ENCODE data around the gene SZT2.

The SZT2 gene

DNA sequence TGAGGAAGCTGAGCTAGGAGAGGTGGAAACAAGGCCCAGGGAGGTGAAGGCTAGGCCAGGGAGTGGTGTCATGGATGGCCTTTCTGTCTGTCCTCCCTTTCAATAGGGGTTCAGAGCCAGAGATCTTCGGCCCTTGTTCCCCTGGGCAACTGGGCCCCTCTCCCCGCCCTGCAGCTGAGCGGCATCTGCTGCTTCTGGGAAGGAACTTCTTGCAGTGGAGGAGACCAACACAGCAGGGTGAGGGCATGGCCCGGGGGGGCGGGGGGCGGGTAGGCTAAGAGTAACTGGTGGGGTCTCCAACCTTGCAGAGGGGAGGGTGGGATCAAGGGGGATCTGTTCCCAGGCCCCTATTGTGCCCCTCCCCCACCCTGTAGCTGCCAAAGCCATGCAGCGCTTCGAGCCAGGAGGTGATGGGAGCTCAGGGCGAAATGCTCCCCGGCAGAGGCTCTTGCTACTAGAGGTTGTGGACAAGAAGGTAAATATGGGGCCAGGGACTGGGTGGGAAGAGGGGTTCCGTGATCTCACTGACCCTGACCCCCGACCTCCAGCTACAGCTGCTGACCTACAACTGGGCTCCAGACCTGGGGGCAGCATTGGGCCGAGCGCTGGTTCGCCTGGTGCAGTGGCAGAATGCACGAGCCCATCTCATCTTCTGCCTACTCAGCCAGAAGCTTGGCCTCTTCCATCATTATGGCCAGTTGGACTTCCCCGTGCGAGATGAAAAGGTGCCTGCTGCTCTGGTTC, 52.4 kb downstream of the SZT2 start:
- DNase-seq (ENCODE audit: low read depth in 2 of 2), result no peak

DNA sequence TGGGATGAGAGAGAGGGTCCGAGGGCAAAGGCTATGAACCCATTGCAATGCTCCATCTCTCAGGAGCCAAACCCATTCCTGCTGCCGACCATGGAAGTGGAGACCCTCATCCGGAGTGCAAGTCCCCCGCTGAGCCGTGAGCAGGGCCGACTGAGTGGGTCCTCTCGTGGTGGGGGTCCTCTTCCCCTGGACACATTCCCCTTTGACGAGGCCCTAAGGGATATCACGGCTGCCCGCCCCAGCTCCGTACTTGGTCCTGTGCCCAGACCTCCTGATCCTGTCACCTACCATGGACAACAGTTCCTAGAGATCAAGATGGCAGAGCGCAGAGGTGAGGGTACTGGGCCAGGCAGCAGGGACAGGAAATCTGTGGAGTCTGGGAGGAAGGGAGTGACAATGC, 53.1 kb downstream of the SZT2 start:
- DNase-seq (ENCODE audit: low read depth in 2 of 2), result no peak

- no peak for DNase-seq (ENCODE audit: low read depth in 2 of 2)
These were observed 53.7 kb downstream of the SZT2 start for GRCh38 chr1:43443197-43443946.

GRCh38 chr1:43444151-43444828, 54.6 kb downstream of the SZT2 start:
- DNase-seq (ENCODE audit: low read depth in 2 of 2), result no peak

GRCh38 chr1:43444836-43445235, 55.1 kb downstream of the SZT2 start:
- DNase-seq (ENCODE audit: low read depth in 2 of 2), result no peak

DNA sequence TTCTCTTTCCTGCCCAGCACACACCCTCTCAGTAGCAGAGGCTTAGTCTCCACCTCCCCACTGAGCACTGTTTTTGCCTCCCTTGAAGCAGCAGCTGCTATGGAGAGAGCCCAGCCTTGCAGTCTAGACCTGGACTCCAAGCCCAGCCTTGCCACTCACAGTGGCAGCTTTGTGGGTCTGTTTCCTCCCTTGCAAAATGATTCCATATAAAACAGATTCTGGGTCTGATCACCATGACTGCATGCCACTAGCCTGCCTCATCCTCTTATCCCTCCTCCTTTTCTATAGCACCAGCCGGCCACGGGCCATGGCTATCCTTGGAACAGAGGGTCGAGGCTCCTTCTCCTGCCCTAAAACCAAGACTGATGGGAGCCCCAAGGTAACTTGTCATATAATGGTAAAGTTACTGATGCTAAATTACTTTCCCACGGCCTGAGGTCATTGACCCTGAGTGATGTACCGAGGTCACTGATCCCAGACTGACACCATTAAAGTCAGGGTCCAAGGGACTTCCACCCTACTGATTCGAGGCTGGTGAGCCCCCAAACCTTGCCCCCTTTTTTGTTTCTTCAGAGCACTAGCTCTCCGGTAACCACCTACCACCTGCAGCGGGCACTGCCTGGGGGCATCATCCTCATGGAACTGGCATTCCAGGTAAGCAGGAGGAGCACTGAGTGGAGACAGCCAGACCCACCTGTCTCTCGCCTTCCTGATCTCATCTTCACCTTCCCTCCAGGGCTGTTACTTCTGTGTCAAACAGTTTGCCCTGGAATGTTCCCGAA, 56.1 kb downstream of the SZT2 start:
- no peak for DNase-seq (ENCODE audit: low read depth in 2 of 2)

- DNase-seq (ENCODE audit: low read depth in 2 of 2), result no peak
These were observed 56.7 kb downstream of the SZT2 start for GRCh38 chr1:43446388-43446740.

- no peak for DNase-seq (ENCODE audit: low read depth in 2 of 2)
These were observed 57.5 kb downstream of the SZT2 start for GRCh38 chr1:43446881-43447835.

DNA sequence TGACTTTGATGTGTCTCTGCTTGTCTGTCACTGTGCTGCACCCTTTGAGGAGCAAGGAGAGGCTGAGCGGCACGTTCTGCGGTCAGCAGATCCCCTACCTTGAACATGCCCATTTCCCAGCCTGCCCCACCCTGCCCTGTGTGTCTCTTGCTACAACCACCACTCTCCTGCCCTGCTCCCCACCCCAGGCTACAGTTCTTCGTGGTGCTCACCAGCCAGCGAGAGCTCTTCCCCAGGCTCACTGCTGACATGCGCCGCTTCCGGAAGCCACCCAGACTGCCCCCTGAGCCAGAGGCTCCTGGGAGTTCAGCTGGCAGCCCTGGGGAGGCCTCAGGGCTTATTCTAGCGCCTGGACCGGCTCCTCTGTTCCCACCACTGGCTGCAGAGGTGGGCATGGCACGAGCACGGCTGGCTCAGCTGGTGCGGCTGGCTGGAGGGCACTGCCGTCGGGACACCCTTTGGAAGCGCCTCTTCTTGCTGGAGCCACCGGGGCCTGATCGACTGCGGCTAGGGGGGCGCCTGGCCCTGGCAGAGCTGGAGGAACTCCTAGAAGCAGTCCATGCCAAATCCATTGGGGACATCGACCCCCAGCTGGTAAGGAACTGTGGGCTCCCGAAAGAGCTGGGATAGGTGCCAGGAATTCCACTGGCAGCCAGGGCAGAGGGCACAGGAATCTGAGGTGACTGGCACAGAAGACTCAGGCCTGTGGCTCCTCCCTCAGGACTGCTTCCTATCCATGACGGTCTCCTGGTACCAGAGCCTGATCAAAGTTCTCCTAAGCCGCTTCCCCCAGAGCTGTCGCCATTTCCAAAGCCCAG, 58.4 kb downstream of the SZT2 start:
- DNase-seq (ENCODE audit: low read depth in 2 of 2), result no peak

- DNase-seq (ENCODE audit: low read depth in 2 of 2), result no peak
These were observed 59.4 kb downstream of the SZT2 start for GRCh38 chr1:43448955-43449707.

DNA sequence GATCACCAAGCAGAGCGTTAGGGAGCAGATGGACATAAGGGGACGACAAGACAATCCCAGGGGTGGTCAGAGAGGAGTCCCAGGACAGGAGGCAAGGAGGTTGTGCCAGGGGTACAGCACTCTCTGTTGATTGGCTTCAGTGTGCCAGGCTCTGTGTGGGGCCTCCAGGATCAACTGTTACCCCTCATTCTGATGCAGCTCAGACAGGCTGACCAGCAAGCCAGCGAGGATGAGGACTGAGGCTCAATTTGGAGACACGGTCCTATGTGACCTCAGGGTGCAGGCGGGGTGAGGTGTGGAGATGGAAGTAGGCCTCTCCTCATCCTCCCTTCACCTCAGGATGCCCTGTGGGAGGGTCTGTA, 60.0 kb downstream of the SZT2 start:
- DNase-seq (ENCODE audit: low read depth in 2 of 2), result no peak

- DNase-seq (ENCODE audit: low read depth in 2 of 2), result no peak
These were observed 60.7 kb downstream of the SZT2 start for GRCh38 chr1:43450251-43450941.

- DNase-seq (ENCODE audit: low read depth in 2 of 2), result no peak
These were observed 61.5 kb downstream of the SZT2 start for GRCh38 chr1:43451157-43451591.

DNA sequence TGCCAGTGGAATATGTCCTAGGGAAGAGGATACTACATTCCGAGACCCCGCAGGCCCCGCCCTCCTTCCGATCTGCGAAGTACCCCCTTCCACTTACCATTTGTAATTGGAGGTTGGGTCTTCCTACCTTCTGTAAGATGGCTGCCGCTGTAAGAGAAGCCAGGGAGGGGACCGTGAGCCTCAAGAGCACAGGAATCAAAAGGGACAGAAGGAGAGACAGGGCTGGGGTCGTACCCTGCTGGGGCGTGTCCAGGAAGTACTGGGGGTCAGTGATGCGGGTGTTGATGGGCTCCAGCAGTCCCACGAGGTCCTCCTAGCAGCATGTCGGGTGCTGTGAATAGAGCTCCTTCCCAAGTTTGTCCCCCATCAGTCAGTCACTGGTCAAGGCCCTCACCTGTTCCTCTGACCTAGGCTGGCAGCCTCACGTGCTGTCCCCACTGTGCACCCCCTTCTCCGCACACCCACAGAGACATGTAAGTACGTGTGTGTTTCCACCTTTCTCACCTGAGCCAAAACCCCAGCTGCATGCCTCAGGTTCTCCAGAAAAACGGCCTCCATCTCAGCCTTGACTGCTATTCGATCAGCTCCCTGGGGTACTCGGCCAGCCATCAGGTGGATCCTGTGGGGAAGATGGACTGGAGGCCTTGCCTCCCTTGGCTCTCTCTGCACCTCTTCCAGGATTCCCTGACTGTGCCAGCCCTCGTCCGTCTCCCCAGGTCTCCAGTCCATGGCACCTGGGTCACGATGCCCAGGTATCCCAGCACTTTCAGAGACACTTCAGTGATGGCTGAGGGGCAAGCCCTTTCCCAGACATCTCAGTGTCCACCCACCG, 62.2 kb downstream of the SZT2 start:
- no peak for DNase-seq (ENCODE audit: low read depth in 2 of 2)

GRCh38 chr1:43452789-43453441, 63.2 kb downstream of the SZT2 start:
- DNase-seq (ENCODE audit: low read depth in 2 of 2), result no peak

- peak; percentile 10 to 13 for DNase-seq (ENCODE audit: low read depth in 2 of 2)
These were observed 64.0 kb downstream of the SZT2 start, which contains the start of gene HYI for GRCh38 chr1:43453442-43454269. TSS of gene HYI (minus strand) at chr1:43453931. CDS start at chr1:43453793, 138 bp downstream.
